ENCODE measurements around the gene CACNA1I. TPM values are rescaled to one million over a fixed set of nuclear protein-coding genes. Genes with fewer than 3 reads are reported as not detected.

The CACNA1I gene
- total and polyA plus RNA-seq, 2 of the 8 experiments (the other 6 are each of a cell fraction or from before 2014, with no cell fraction given), result 0.77 to 1.2 TPM

DNA sequence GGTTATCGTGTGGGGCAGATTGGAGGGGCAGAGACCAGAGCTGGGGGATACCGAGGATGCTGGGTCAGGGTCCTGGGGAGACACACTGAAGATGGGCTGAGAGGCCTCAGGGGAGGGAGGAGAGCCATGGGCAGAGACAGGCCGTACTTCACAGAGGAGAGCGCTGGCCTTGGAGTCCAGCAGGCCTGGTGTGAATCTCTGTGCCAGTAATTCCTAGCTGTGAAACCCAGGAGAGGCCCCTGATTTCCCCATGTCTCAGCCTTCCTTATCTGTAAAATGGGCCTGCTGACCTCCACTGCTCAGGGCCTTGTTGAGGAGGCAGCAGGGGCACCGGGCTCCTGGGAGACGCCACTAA lies 23.4 kb downstream of the CACNA1I start:
- Histone ChIP-seq H2AK5ac (ENCODE audit: low read depth, low read length) (no peak overlapping the region), H3K4me2 (ENCODE audit: insufficient read depth in 1 of 2, low read depth in 2 of 2, low read length in 2 of 2) (no peak overlapping the region), H3K4me3 (ENCODE audit: extremely low read depth in 1 of 4, insufficient read depth in 2 of 4, low read depth in 3 of 4, low read length in 4 of 4) (no peak overlapping the region), H4K8ac (ENCODE audit: extremely low read depth, insufficient read depth, low read length) (no peak overlapping the region), H3K4me1 (replicated peaks in 1 of 4; ENCODE audit: control insufficient read depth in 3 of 4, insufficient read depth in 4 of 4, low read length in 3 of 4) (peaks cover 0 to 18% (median 7%) of the 10 kb centered on the region in 4 experiments; a peak in 6 of 7 replicates), H3K14ac (ENCODE audit: insufficient read length) (no peak overlapping the region), H3K4ac (replicated peaks; ENCODE audit: insufficient read length, low read depth, low read length) (no peak overlapping the region), H4K20me1 (replicated peaks in 1 of 2; ENCODE audit: control insufficient read depth in 1 of 2, insufficient read depth in 2 of 2, low read length in 2 of 2) (peaks cover 0 to 2% of the 10 kb centered on the region in 2 experiments), H3K23ac (ENCODE audit: insufficient read length) (no peak overlapping the region), H2BK5ac (ENCODE audit: low read depth, low read length) (no peak overlapping the region), H3K23me2 (ENCODE audit: low read depth, low read length) (peaks cover 2% of the 10 kb centered on the region; the same call in 1 of the 2 replicates), H2BK15ac (ENCODE audit: low read length) (no peak overlapping the region), H4K91ac (replicated peaks; ENCODE audit: insufficient read length, low read length) (no peak overlapping the region), H3K9me3 (ENCODE audit: insufficient read depth in 2 of 2, low read depth in 1 of 2, low read length in 1 of 2) (no peaks in the 10 kb centered on the region), H2BK120ac (replicated peaks; ENCODE audit: low read depth, low read length) (no peak overlapping the region), H3K9ac (replicated peaks in 1 of 4; ENCODE audit: extremely low read depth in 1 of 4, low read depth in 3 of 4, low read length in 3 of 4) (no peak overlapping the region), H4K5ac (ENCODE audit: insufficient read length, low read depth, low read length) (no peak overlapping the region), H3K18ac (ENCODE audit: extremely low read depth, low read length) (no peak overlapping the region), H3K79me2 (ENCODE audit: control insufficient read depth in 1 of 2, insufficient read depth in 2 of 2, low read length in 2 of 2) (no peaks in the 10 kb centered on the region), H2BK20ac (ENCODE audit: low read length) (no peak overlapping the region), H2BK12ac (ENCODE audit: low read depth, low read length) (no peak overlapping the region), H3K27ac (ENCODE audit: low read depth, low read length) (no peak overlapping the region), H2AFZ (ENCODE audit: low read length) (no peak overlapping the region), H3K79me1 (ENCODE audit: low read depth, low read length) (no peaks in the 10 kb centered on the region), H3K56ac (replicated peaks; ENCODE audit: insufficient read length, low read depth, low read length) (no peak overlapping the region), H3K27me3 (replicated peaks in 1 of 4; ENCODE audit: control insufficient read depth in 3 of 4, extremely low read depth in 1 of 4, insufficient read depth in 3 of 4, low read length in 3 of 4) (peaks cover 0 to 13% (median 5%) of the 10 kb centered on the region in 4 experiments; a peak in 4 of 7 replicates), H3K36me3 (ENCODE audit: control insufficient read depth in 2 of 4, insufficient read depth in 4 of 4, low read length in 3 of 4) (no peaks in the 10 kb centered on the region)
- FAIRE-seq (no peak), DNase-seq (ENCODE audit: low read depth in 1 of 2, low spot score in 2 of 2) (no peak)
- TF ChIP-seq POLR2AphosphoS5 (IDR thresholded peaks at IDR 0.05; ENCODE audit: low read depth, low read length), result no peak
- no peak for TF ChIP-seq CTBP2 (IDR thresholded peaks at IDR 0.05; ENCODE audit: borderline replicate concordance, insufficient read depth, insufficient read length, low read length)
- no peak for TF ChIP-seq TEAD4 (IDR thresholded peaks at IDR 0.05; ENCODE audit: low read depth, low read length)
- TF ChIP-seq, protein P1, sequence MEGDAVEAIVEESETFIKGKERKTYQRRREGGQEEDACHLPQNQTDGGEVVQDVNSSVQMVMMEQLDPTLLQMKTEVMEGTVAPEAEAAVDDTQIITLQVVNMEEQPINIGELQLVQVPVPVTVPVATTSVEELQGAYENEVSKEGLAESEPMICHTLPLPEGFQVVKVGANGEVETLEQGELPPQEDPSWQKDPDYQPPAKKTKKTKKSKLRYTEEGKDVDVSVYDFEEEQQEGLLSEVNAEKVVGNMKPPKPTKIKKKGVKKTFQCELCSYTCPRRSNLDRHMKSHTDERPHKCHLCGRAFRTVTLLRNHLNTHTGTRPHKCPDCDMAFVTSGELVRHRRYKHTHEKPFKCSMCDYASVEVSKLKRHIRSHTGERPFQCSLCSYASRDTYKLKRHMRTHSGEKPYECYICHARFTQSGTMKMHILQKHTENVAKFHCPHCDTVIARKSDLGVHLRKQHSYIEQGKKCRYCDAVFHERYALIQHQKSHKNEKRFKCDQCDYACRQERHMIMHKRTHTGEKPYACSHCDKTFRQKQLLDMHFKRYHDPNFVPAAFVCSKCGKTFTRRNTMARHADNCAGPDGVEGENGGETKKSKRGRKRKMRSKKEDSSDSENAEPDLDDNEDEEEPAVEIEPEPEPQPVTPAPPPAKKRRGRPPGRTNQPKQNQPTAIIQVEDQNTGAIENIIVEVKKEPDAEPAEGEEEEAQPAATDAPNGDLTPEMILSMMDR (IDR thresholded peaks at IDR 0.05; ENCODE audit: control extremely low read depth in 1 of 3, insufficient read depth in 1 of 3, low read depth in 1 of 3, low read length in 3 of 3), result no peak
- ChIA-PET POLR2A (ENCODE audit: partially characterized antibody) (no interaction called here), CTCF (ENCODE audit: partially characterized antibody) (interaction anchor here (0.7 to 1.6 kb wide), 4 partner anchors 35 to 88 kb away, joined by 3 to 6 read pairs (median 4); no protein-coding TSS in a partner anchor)
- WGBS, 2 experiments (ENCODE audit: extremely low coverage in 1 of 2, insufficient coverage in 1 of 2, insufficient read length in 1 of 2, insufficient replicate concordance in 2 of 2, low coverage in 1 of 2, low lambda C conversion rate in 2 of 2, missing lambda C conversion rate in 1 of 2), result 74% methylated on average over 6 of the region's 6 CpGs; no CpG with 5 or more reads in 1 of the 2 experiments
